HepG2 (cell line): Measurements from ENCODE around the gene VAPB. TPM values are rescaled to one million over a fixed set of nuclear protein-coding genes. Genes with fewer than 3 reads are reported as not detected.

Source experiments
- ATAC-seq: fragments of 200-7000 bp; cut with Tn5 transposase; 3 replicates; pipeline ENCODE4 v1.9.1; 2020; ENCODE audit warnings: mild to moderate bottlenecking, moderate library complexity
- BruUV-seq: library from RNA; stranded (reverse); fragments of 400-500 nt; replicated peaks from 2 replicates; lab custom pipeline; 2021; lab: Mats Ljungman, UMichigan
- CTCF ChIA-PET: fragments of 300-600 bp; formaldehyde crosslinking; extraction: SDS; loops from one replicate; lab custom pipeline; 2021; ENCODE audit warnings: low total read pairs, inconsistent platforms, low intra/inter-chr PET ratio; lab: Yijun Ruan, JAX
- POLR2A ChIA-PET: fragments of 350-600 bp; sonication (Branson Sonifier 250); formaldehyde crosslinking; loops from one replicate; lab custom pipeline; 2020; ENCODE audit warnings: antibody characterized with exemption, inconsistent platforms; lab: Yijun Ruan, JAX
- DNase-seq: peaks from one replicate; pipeline ENCODE4 v3.0.0-alpha.2; 2015; ENCODE audit warnings: low spot score
- FAIRE-seq: peaks from 3 replicates; lab custom pipeline; 2011; peaks lifted over from hg19 to GRCh38; lab: Jason Lieb, UNC
- H2AFZ ChIP-seq: one replicate; pipeline ENCODE4 v1.6.1; 2011; ENCODE audit warnings: low read length, inconsistent platforms
- H3K27ac ChIP-seq: fragments of 300-600 bp; 3 replicates; pipeline ENCODE4 v1.8.0; 2011; ENCODE audit warnings: mixed run types, mild to moderate bottlenecking, mixed read lengths, low read length, inconsistent platforms; ENCODE audit not compliant: insufficient read depth; ENCODE audit errors: extremely low read length
- H3K27me3 ChIP-seq, 2 experiments: fragments of 200-600 bp in 1 of 2; 2 replicates in 1 of 2; 3 replicates in 1 of 2; pipeline versions ENCODE4 v1.6.0 to v1.8.0; 2011; ENCODE audit warnings: low read length in 2 of 2, mild to moderate bottlenecking in 2 of 2, moderate library complexity in 2 of 2, inconsistent platforms in 1 of 2; ENCODE audit not compliant: insufficient read depth in 2 of 2, control insufficient read depth in 1 of 2
- H3K36me3 ChIP-seq, 2 experiments: fragments of 200-600 bp in 1 of 2; replicated peaks in 1 of 2; 2 replicates in 1 of 2; 3 replicates in 1 of 2; pipeline versions ENCODE4 v1.5.1 to v1.8.0; 2011; ENCODE audit warnings: low read length in 2 of 2, inconsistent platforms in 1 of 2; ENCODE audit not compliant: insufficient read depth in 2 of 2, control insufficient read depth in 1 of 2
- H3K4me1 ChIP-seq: 2 replicates; pipeline ENCODE4 v1.5.1; 2012; ENCODE audit warnings: low read length, inconsistent platforms; ENCODE audit not compliant: insufficient read depth
- H3K4me2 ChIP-seq: 2 replicates; pipeline ENCODE4 v1.6.0; 2011; ENCODE audit warnings: low read depth, low read length, inconsistent platforms
- H3K4me3 ChIP-seq, 3 experiments: fragments of 200-600 bp in 1 of 3; sonication (generic), shearing (Covaris generic) in 1 of 3; replicated peaks in 1 of 3; 2 replicates each; pipeline ENCODE4 v1.5.1; 2011 to 2016; ENCODE audit warnings: low read length in 3 of 3, inconsistent platforms in 2 of 3, low read depth in 2 of 3, mild to moderate bottlenecking in 2 of 3, control low read depth in 1 of 3, mixed read lengths in 1 of 3; ENCODE audit not compliant: insufficient read depth in 1 of 3
- H3K79me2 ChIP-seq: one replicate; pipeline ENCODE4 v1.6.1; 2011; ENCODE audit warnings: low read length, inconsistent platforms; ENCODE audit not compliant: insufficient read depth
- H3K9ac ChIP-seq: 2 replicates; pipeline ENCODE4 v1.6.0; 2011; ENCODE audit warnings: mild to moderate bottlenecking, low read depth, low read length, inconsistent platforms; ENCODE audit not compliant: insufficient read depth
- H3K9me3 ChIP-seq: 2 replicates; pipeline ENCODE4 v1.5.1; 2012; ENCODE audit warnings: mild to moderate bottlenecking, low read length
- H4K20me1 ChIP-seq: 2 replicates; pipeline ENCODE4 v1.6.0; 2011; ENCODE audit warnings: inconsistent platforms, mild to moderate bottlenecking, low read length, moderate library complexity; ENCODE audit not compliant: insufficient read depth
- MTA1 ChIP-seq: sonication (generic); formaldehyde crosslinking; IDR thresholded peaks from 2 replicates; pipeline ENCODE4 v1.4.0; 2020; ENCODE audit warnings: missing genetic modification reagents, mild to moderate bottlenecking, borderline replicate concordance
- NRL ChIP-seq: sonication (generic); formaldehyde crosslinking; IDR thresholded peaks from 2 replicates; pipeline ENCODE4 v1.5.0; 2020; ENCODE audit warnings: missing genetic modification reagents, mild to moderate bottlenecking, moderate library complexity, borderline replicate concordance
- ZBTB7A ChIP-seq: sonication (generic); formaldehyde crosslinking; IDR thresholded peaks from 2 replicates; pipeline ENCODE4 v1.8.0; 2022; ENCODE audit warnings: mild to moderate bottlenecking, missing genetic modification reagents
- WGBS: methylation state at CpG from one replicate; pipeline ENCODE4 v1.1.6; 2017; ENCODE audit warnings: low lambda C conversion rate; 5-methylcytosine and 5-hydroxymethylcytosine counted together
- in situ Hi-C: cut with HindIII; loops from 2 replicates; pipeline ENCODE4 v1.10.0; 2017; ENCODE audit warnings: low pct_unique_long_range_greater_than_20kb; ENCODE audit not compliant: extremely low pct_ligation_motif_present
- intact Hi-C: fragments of 100-400 bp; cut with micrococcal nuclease; formaldehyde crosslinking; loops from one replicate; pipeline ENCODE4 v1.10.0; 2022; ENCODE audit not compliant: unreplicated experiment
- polyA plus RNA-seq, 8 experiments: library from polyadenylated mRNA; depleted of rRNA in 3 of 8; stranded (reverse) in 7 of 8; unstranded in 1 of 8; fragments of >200 nt; fragmentation: Illumina TruSeq in 4 of 8; extraction: Trizol in 4 of 8; gene quantifications; 2 replicates each; pipeline versions ENCODE4 v1.2.1 to v1.2.3, GENCODE V29; 2011 to 2016; ENCODE audit warnings: low read depth in 4 of 8, missing spikeins in 1 of 8, mixed read lengths in 1 of 8; ENCODE audit not compliant: insufficient read depth in 1 of 8
- total RNA-seq, 5 experiments: library from RNA; depleted of rRNA; stranded (reverse); fragments of >200 nt; fragmentation: Illumina TruSeq; extraction: Trizol; gene quantifications; 2 replicates each; pipeline ENCODE4 v1.2.3, GENCODE V29; 2016; ENCODE audit warnings: low read depth in 1 of 5
- TF ChIP-seq, protein P1 (sequence below): sonication (generic); formaldehyde crosslinking; IDR thresholded peaks from 2 replicates; pipeline ENCODE4; 2020; ENCODE audit warnings: missing genetic modification reagents, mild to moderate bottlenecking, borderline replicate concordance

VAPB gene
- total and polyA plus RNA-seq, 2 of the 13 experiments (the other 11 are each of a cell fraction or from before 2014, with no cell fraction given): 18.6 to 48.5 TPM

DNA sequence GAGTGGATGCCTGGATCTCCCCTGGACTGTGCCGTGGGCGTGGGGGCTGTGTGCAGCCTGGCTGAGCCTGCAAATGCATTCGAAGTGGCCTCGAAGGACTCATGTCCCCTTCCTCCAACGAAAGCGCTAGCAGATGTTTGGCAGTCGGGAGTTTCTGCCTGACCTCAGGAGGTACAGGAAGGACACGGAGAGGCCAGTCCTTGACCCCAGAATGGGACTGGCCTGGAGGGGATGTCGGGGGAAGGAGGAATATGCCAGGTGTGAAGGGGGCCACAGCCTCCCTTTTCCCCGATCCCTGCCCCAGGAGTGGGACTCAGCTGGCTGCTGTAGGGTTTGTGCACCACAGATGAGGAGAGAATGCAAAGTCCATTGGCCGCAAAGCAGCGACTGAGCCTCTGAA is 80.6 kb downstream of the VAPB start:
- no peak for FAIRE-seq
- Histone ChIP-seq H4K20me1 (no peaks in the 10 kb centered on the region; the same call in 1 of the 2 replicates), H3K9me3 (no peaks in the 10 kb centered on the region), H3K4me1 (no peaks in the 10 kb centered on the region), H3K9ac (no peak overlapping the region), H3K4me2 (no peak overlapping the region), H3K27me3 (peaks cover 0 to 29% of the 10 kb centered on the region in 2 experiments; a peak in 4 of 5 replicates), H3K27ac (no peak overlapping the region), H3K4me3 (no peak overlapping the region), H2AFZ (no peak overlapping the region), H3K36me3 (no peaks in the 10 kb centered on the region), H3K79me2 (no peaks in the 10 kb centered on the region)
- no TSS peak for BruUV-seq
- peak; percentile 24; the same call in 2 of the 3 replicates for ATAC-seq
- DNase-seq: no peak
- TF ChIP-seq, protein P1, sequence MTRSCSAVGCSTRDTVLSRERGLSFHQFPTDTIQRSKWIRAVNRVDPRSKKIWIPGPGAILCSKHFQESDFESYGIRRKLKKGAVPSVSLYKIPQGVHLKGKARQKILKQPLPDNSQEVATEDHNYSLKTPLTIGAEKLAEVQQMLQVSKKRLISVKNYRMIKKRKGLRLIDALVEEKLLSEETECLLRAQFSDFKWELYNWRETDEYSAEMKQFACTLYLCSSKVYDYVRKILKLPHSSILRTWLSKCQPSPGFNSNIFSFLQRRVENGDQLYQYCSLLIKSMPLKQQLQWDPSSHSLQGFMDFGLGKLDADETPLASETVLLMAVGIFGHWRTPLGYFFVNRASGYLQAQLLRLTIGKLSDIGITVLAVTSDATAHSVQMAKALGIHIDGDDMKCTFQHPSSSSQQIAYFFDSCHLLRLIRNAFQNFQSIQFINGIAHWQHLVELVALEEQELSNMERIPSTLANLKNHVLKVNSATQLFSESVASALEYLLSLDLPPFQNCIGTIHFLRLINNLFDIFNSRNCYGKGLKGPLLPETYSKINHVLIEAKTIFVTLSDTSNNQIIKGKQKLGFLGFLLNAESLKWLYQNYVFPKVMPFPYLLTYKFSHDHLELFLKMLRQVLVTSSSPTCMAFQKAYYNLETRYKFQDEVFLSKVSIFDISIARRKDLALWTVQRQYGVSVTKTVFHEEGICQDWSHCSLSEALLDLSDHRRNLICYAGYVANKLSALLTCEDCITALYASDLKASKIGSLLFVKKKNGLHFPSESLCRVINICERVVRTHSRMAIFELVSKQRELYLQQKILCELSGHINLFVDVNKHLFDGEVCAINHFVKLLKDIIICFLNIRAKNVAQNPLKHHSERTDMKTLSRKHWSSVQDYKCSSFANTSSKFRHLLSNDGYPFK: no peak
- TF ChIP-seq ZBTB7A (CRISPR knock-in tag) (no peak), NRL (CRISPR knock-in tag) (0 out of 2 replicates have a peak, but pooled peaks have one; percentile 32), MTA1 (peak; percentile 26; the same call in 1 of the 2 replicates)
- CTCF ChIA-PET: no interaction called here
- intact Hi-C loops: no loop called here
- in situ Hi-C loops: no loop called here
- WGBS: 52% methylated on average over 12 of the region's 12 CpGs
- POLR2A ChIA-PET: no interaction called here
